ENCODE results near the gene BCAS3.

The BCAS3 gene

GRCh38 chr17:61331178-61331577 lies 653.5 kb downstream of the BCAS3 start:
- DNase-seq = no peak

GRCh38 chr17:61331886-61332285 lies 654.2 kb downstream of the BCAS3 start:
- DNase-seq = no peak

GRCh38 chr17:61333136-61333535 lies 655.5 kb downstream of the BCAS3 start:
- no peak for DNase-seq

- DNase-seq = no peak
These were observed 657.0 kb downstream of the BCAS3 start for GRCh38 chr17:61334673-61335072.

- no peak for DNase-seq
These were observed 657.6 kb downstream of the BCAS3 start for GRCh38 chr17:61335105-61335844.

- peak; percentile 84 for DNase-seq
These were observed 658.4 kb downstream of the BCAS3 start for GRCh38 chr17:61335845-61336655.

GRCh38 chr17:61337290-61337689 lies 659.6 kb downstream of the BCAS3 start:
- no peak for DNase-seq

- no peak for DNase-seq
These were observed 660.5 kb downstream of the BCAS3 start for GRCh38 chr17:61338000-61338798.

GRCh38 chr17:61338874-61339478 lies 661.3 kb downstream of the BCAS3 start:
- DNase-seq = no peak

GRCh38 chr17:61340431-61341209 lies 663.0 kb downstream of the BCAS3 start:
- no peak for DNase-seq

GRCh38 chr17:61343576-61343975 lies 665.9 kb downstream of the BCAS3 start:
- DNase-seq = no peak

GRCh38 chr17:61345061-61345460 lies 667.4 kb downstream of the BCAS3 start:
- no peak for DNase-seq

- DNase-seq = no peak
These were observed 668.4 kb downstream of the BCAS3 start for GRCh38 chr17:61345825-61346666.

- no peak for DNase-seq
These were observed 671.7 kb downstream of the BCAS3 start for GRCh38 chr17:61349350-61349749.

GRCh38 chr17:61351745-61352407 lies 674.2 kb downstream of the BCAS3 start:
- DNase-seq = no peak

GRCh38 chr17:61352408-61352770 lies 674.7 kb downstream of the BCAS3 start:
- no peak for DNase-seq

- DNase-seq = no peak
These were observed 675.3 kb downstream of the BCAS3 start for GRCh38 chr17:61352781-61353491.

- DNase-seq = no peak
These were observed 676.0 kb downstream of the BCAS3 start for GRCh38 chr17:61353615-61354014.

GRCh38 chr17:61354895-61355874 lies 677.5 kb downstream of the BCAS3 start:
- DNase-seq = no peak
